ENCODE data around the gene ITIH1.

ITIH1 gene

DNA sequence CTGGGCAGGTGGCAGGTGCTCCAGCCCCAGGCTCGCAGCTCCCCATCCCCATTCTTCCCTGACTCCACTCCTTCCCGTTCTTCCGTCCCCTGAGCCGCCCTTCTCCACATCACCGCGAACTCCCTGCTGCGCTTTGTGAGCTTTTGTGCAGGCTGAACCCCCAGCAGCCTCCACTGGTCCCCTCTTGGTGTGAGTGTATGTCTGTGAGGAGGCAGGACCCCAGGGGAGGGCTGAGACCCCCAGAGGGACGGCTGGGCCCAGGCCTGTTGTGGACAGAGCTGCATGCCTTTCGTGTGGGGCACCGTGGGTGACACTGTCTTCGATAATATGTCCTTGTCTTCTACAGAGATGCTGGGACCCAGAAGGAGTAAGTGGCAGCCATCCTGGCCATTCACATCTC is 9.8 kb downstream of the ITIH1 start:
- H2AFZ ChIP-seq (ENCODE audit: low read length): no peak overlapping the region

DNA sequence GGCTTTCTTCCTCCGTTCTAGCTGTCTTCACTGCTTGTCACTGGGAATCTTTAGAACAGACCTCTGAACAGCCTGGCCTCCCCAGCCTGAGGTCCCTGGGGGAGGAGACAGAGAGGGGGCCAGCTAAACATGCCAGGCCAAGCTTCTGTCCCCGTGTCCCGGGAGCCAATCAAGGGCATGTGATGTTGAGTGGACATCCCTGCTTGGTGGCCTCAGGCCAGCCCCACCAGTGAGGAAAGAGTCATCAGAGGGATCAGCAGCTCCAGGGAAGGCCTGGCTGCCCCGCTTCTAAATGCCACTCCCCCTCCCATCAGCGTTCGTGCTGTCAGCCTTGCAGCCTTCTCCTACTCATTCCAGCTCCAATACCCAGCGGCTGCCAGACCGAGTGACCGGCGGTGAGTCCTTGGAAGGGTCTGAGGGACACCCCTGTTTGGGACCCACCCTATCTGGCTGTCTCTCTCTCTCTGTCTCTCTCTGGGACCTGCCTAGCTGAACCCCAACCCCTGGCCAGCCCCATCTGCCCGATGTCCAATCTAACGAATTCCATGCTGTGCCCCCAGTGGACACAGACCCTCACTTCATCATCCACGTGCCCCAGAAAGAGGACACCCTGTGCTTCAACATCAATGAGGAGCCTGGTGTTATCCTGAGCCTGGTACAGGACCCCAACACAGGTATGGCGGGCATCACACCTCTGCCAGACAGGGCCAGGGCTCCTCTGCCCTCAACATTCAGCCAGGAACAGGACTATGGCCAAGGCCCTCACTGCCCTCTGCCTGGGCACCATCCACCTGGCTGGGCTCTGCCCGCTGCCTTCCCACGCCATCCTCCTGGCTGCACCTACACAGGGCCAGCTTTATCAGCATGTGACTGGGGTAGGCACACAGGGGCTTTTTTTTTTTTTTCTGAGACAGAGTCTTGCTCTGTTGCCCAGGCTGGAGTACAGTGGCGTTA is 10.6 kb downstream of the ITIH1 start:
- no peak overlapping the region for H2AFZ ChIP-seq (ENCODE audit: low read length)
- no peaks in the 10 kb centered on the region for H3K79me2 ChIP-seq (ENCODE audit: low read length)
- no peak for TF ChIP-seq EZH2 (optimal IDR thresholded peaks at IDR 0.05; ENCODE audit: low read depth, low read length)
- H3K4me2 ChIP-seq (ENCODE audit: low read depth, low read length): no peak overlapping the region
- H3K9ac ChIP-seq (ENCODE audit: low read length): no peak overlapping the region
- H3F3A ChIP-seq (ENCODE audit: insufficient read depth, low read length): no peaks in the 10 kb centered on the region
- no peak overlapping the region for H3K4me3 ChIP-seq (ENCODE audit: low read length)
- H3K4me1 ChIP-seq (ENCODE audit: low read length): no peaks in the 10 kb centered on the region
- no peak for DNase-seq
- no peak overlapping the region for H3K27ac ChIP-seq (ENCODE audit: low read length)
- no peaks in the 10 kb centered on the region for H3K27me3 ChIP-seq (replicated peaks; ENCODE audit: insufficient read depth, low read length)
- no peaks in the 10 kb centered on the region for H4K20me1 ChIP-seq (ENCODE audit: insufficient read depth, low read length)
- no peaks in the 10 kb centered on the region for H3K9me3 ChIP-seq (replicated peaks; ENCODE audit: insufficient read depth, low read length)
- H3K9me2 ChIP-seq (replicated peaks; ENCODE audit: insufficient read depth, low read length): no peaks in the 10 kb centered on the region
- no peaks in the 10 kb centered on the region for H3K36me3 ChIP-seq (replicated peaks; ENCODE audit: insufficient read depth, low read length)

More for the DNA sequence above, 9.8 kb downstream of the ITIH1 start:
- Histone ChIP-seq H3F3A (ENCODE audit: insufficient read depth, low read length) (no peaks in the 10 kb centered on the region), H3K9ac (ENCODE audit: low read length) (no peak overlapping the region), H4K20me1 (ENCODE audit: insufficient read depth, low read length) (no peaks in the 10 kb centered on the region), H3K27ac (ENCODE audit: low read length) (no peak overlapping the region), H3K36me3 (replicated peaks; ENCODE audit: insufficient read depth, low read length) (no peaks in the 10 kb centered on the region), H3K4me2 (ENCODE audit: low read depth, low read length) (no peak overlapping the region), H3K4me3 (ENCODE audit: low read length) (no peak overlapping the region), H3K79me2 (ENCODE audit: low read length) (no peaks in the 10 kb centered on the region), H3K9me2 (replicated peaks; ENCODE audit: insufficient read depth, low read length) (no peaks in the 10 kb centered on the region), H3K4me1 (ENCODE audit: low read length) (no peaks in the 10 kb centered on the region), H3K9me3 (replicated peaks; ENCODE audit: insufficient read depth, low read length) (no peaks in the 10 kb centered on the region), H3K27me3 (replicated peaks; ENCODE audit: insufficient read depth, low read length) (no peaks in the 10 kb centered on the region)
- TF ChIP-seq EZH2phosphoT487 (IDR thresholded peaks at IDR 0.05; ENCODE audit: low read length) (no peak), EZH2 (optimal IDR thresholded peaks at IDR 0.05; ENCODE audit: low read depth, low read length) (no peak)
- TF ChIP-seq, protein P1, sequence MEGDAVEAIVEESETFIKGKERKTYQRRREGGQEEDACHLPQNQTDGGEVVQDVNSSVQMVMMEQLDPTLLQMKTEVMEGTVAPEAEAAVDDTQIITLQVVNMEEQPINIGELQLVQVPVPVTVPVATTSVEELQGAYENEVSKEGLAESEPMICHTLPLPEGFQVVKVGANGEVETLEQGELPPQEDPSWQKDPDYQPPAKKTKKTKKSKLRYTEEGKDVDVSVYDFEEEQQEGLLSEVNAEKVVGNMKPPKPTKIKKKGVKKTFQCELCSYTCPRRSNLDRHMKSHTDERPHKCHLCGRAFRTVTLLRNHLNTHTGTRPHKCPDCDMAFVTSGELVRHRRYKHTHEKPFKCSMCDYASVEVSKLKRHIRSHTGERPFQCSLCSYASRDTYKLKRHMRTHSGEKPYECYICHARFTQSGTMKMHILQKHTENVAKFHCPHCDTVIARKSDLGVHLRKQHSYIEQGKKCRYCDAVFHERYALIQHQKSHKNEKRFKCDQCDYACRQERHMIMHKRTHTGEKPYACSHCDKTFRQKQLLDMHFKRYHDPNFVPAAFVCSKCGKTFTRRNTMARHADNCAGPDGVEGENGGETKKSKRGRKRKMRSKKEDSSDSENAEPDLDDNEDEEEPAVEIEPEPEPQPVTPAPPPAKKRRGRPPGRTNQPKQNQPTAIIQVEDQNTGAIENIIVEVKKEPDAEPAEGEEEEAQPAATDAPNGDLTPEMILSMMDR (IDR thresholded peaks at IDR 0.05; ENCODE audit: low read length): no peak
- DNase-seq: no peak

DNA sequence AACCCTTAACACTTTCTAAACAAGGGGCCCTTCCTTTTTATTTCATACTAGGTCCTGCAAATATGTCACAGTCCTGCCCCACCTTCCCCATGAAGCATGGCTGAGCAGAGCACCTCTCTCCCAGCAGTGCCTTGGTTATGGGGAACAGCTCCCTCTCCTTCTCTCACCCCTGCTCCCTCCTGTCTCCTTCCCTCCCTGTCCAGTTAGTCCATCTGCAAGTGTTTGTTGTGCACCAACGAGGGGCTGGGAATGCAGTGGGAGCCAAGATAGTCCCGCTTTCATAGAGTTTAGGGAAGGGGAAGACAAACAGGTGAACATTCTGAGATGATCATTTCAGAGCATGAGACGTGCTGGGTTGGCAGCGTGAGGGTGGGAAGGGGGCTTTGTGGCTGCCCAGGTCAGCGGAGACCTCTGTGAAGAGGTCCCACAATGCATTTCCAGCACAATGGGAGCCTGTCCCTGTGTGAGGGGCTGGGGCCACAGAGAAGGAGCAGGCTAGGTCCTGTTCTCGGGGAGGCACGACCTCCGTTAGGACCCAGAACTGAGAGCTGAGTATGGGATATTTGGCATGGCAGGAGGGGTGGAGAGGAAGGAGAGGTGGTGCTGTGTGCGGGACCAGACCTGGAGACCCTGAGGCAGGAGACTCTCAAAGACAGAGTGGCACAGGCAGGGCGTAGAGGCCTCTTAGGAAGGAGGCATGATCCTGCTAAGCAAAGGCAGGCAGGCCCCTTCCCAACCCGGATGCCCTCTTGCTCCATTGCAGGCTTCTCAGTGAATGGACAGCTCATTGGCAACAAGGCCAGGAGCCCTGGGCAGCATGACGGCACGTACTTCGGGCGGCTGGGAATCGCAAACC is 11.7 kb downstream of the ITIH1 start:
- Histone ChIP-seq H4K20me1 (ENCODE audit: insufficient read depth, low read length) (no peaks in the 10 kb centered on the region), H3F3A (ENCODE audit: insufficient read depth, low read length) (no peaks in the 10 kb centered on the region), H3K79me2 (ENCODE audit: low read length) (no peaks in the 10 kb centered on the region), H3K9me2 (replicated peaks; ENCODE audit: insufficient read depth, low read length) (no peaks in the 10 kb centered on the region), H2AFZ (ENCODE audit: low read length) (no peak overlapping the region), H3K4me1 (ENCODE audit: low read length) (no peaks in the 10 kb centered on the region), H3K27ac (ENCODE audit: low read length) (no peak overlapping the region), H3K4me3 (ENCODE audit: low read length) (no peak overlapping the region), H3K4me2 (ENCODE audit: low read depth, low read length) (no peak overlapping the region), H3K9me3 (replicated peaks; ENCODE audit: insufficient read depth, low read length) (no peaks in the 10 kb centered on the region), H3K9ac (ENCODE audit: low read length) (no peak overlapping the region), H3K27me3 (replicated peaks; ENCODE audit: insufficient read depth, low read length) (no peaks in the 10 kb centered on the region), H3K36me3 (replicated peaks; ENCODE audit: insufficient read depth, low read length) (no peaks in the 10 kb centered on the region)
- no peak for DNase-seq
- TF ChIP-seq EZH2 (optimal IDR thresholded peaks at IDR 0.05; ENCODE audit: low read depth, low read length): no peak
- TF ChIP-seq, protein P1 (IDR thresholded peaks at IDR 0.05; ENCODE audit: low read length): no peak
- TF ChIP-seq EZH2phosphoT487 (IDR thresholded peaks at IDR 0.05; ENCODE audit: low read length): no peak

Measured in MM.1S (cell line).